Suprapubic skin (tissue), 4 donors: ENCODE data around the gene GSN.

Experiments
- CTCF ChIP-seq, 2 donors: fragments of 200-600 bp in 1 of 2; fragments of 450-650 bp in 1 of 2; sonication (generic) in 1 of 2; IDR thresholded peaks; one replicate each; pipeline ENCODE4 v1.5.1; 2016 to 2019; ENCODE audit warnings: antibody characterized with exemption in 2 of 2, mild to moderate bottlenecking in 1 of 2, moderate library complexity in 1 of 2
- POLR2A ChIP-seq, 2 donors: fragments of 450-650 bp; IDR thresholded peaks; one replicate each; pipeline ENCODE4 v1.6.1; 2017; ENCODE audit warnings: antibody characterized with exemption in 2 of 2, mild to moderate bottlenecking in 2 of 2, moderate library complexity in 2 of 2
- POLR2AphosphoS5 ChIP-seq, 3 donors: sonication (generic); formaldehyde crosslinking; IDR thresholded peaks; one replicate each; pipeline ENCODE4 v1.6.1; 2017; ENCODE audit warnings: antibody characterized with exemption in 3 of 3

GRCh38 chr9:121262953-121263352, 5.0 kb upstream of the GSN start:
- TF ChIP-seq POLR2AphosphoS5 (IDR thresholded peaks at IDR 0.05) (no peak), CTCF (IDR thresholded peaks at IDR 0.05) (no peak), POLR2A (IDR thresholded peaks at IDR 0.05) (no peak)
